Measurements from ENCODE around the gene CLEC4E. TPM values are rescaled to one million over a fixed set of nuclear protein-coding genes. Genes with fewer than 3 reads are reported as not detected.
"Not testable (repeated sequence)": the region's sequence is repeated elsewhere in the genome, so short reads cannot be mapped to it uniquely, and the experiment has no call there.

The CLEC4E gene
- polyA plus RNA-seq, 4 donors, result 0.06 to 3.0 (median 0.45) TPM; not detected in 1

DNA sequence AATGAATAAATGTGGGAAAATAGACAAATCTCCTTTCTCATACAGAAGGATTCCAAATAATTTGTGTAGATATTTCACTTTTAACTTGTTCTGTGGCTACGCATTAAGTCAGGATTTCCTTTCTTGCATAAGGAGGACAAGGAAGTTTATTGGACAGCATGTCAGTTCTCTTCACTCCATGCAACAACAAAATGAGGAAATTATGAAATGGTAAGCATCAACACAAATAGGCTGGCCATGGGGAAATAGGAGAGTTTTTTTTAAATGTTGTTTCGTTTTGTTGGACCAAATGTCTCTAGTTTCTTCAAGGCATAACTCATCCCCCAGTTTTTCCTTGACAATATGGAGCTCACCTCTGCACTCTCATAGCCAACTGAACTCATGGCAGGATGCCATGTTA lies 25.3 kb upstream of the CLEC4E start:
- H3K27me3 ChIP-seq (ENCODE audit: control insufficient read depth in 3 of 3, insufficient read depth in 3 of 3, low read length in 3 of 3); H3K4me3 ChIP-seq (ENCODE audit: low read depth in 1 of 3, low read length in 3 of 3); FAIRE-seq; H3K27ac ChIP-seq (ENCODE audit: low read depth in 1 of 3, low read length in 2 of 3); DNase-seq; H3K4me1 ChIP-seq (ENCODE audit: control insufficient read depth in 3 of 3, insufficient read depth in 2 of 3, low read depth in 1 of 3, low read length in 2 of 3); H3K36me3 ChIP-seq (ENCODE audit: control insufficient read depth in 3 of 3, insufficient read depth in 2 of 3, low read depth in 1 of 3, low read length in 3 of 3): not testable (repeated sequence)
- peaks cover 0 to 40% of the 10 kb centered on the region in 2 donors for H3K9me3 ChIP-seq (ENCODE audit: control insufficient read depth in 2 of 2, insufficient read depth in 1 of 2, low read depth in 1 of 2, low read length in 1 of 2)
- WGBS, 3 donors, result 81 to 93% (median 83%) methylated on average over 2 of the region's 2 CpGs

DNA sequence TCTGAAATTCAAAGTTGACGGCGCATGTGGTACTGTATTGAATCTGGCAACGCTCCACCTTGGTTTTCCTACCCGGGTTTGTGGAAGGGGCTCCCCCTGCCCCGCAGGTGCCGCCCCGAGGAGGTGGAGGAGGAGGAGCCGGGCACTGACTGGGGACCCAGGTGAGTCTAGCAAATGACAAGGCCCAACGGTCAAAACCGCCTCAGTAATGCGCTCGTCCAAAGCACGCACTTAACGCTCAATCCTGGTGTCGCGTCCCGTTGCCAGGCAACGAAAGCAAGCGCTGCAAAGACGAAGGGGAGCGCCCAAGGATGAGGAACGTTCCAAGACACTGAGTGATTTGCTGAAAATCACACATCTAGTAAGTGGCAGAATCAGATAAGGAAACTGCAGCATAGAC lies 24.0 kb upstream of the CLEC4E start:
- H3K27me3 ChIP-seq (ENCODE audit: control insufficient read depth in 3 of 3, insufficient read depth in 3 of 3, low read length in 3 of 3), result no peaks in the 10 kb centered on the region
- H3K4me3 ChIP-seq (ENCODE audit: low read depth in 1 of 3, low read length in 3 of 3), result no peak overlapping the region
- peaks cover 0 to 42% of the 10 kb centered on the region in 2 donors for H3K9me3 ChIP-seq (ENCODE audit: control insufficient read depth in 2 of 2, insufficient read depth in 1 of 2, low read depth in 1 of 2, low read length in 1 of 2)
- H3K36me3 ChIP-seq (ENCODE audit: control insufficient read depth in 3 of 3, insufficient read depth in 2 of 3, low read depth in 1 of 3, low read length in 3 of 3), result no peaks in the 10 kb centered on the region
- H3K27ac ChIP-seq (ENCODE audit: low read depth in 1 of 3, low read length in 2 of 3), result no peak overlapping the region
- 58 to 84% (median 83%) methylated on average over 22 of the region's 22 CpGs for WGBS, 3 donors
- FAIRE-seq, result no peak
- DNase-seq, result no peak
- peaks cover 0 to 6% (median 2%) of the 10 kb centered on the region in 3 donors for H3K4me1 ChIP-seq (ENCODE audit: control insufficient read depth in 3 of 3, insufficient read depth in 2 of 3, low read depth in 1 of 3, low read length in 2 of 3)

DNA sequence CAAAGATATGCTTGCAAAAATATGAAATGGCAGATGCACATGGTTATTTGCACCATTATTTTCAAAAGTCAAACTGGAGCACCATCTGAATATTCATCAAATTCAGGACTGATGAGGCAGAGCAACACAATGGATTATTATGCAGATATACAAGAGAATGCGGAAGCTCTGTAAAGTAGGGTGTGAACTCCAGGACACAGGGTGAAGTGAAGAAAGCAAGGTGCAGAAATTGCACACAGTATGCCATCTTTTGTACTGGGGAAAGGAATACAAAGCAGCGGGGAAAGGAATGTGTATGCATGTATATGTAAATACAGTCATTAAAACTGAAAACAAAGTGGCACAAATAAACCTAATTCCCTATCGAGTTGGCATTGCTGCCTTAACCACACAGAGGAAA lies 22.7 kb upstream of the CLEC4E start:
- DNase-seq, result no peak

DNA sequence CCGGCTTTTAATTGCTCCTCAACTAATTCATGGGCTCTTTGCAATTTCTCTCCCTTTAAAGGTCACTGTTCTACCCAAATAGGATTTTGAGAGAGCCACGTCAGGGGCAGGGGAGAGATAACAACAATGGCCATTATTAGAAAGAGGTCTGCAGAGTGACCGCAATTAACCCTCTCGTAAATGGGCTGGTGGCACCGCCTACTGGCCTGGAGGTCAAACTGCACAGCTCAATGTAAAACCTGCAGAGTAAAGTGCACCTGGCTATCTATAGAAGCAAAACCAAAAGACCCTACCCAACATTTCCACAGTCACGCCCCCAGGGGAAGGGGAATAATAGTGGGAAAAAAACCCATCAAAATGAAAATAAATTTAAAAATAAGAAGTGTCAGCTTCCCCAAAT lies 21.6 kb upstream of the CLEC4E start:
- Histone ChIP-seq H3K36me3 (ENCODE audit: control insufficient read depth in 3 of 3, insufficient read depth in 2 of 3, low read depth in 1 of 3, low read length in 3 of 3) (no peaks in the 10 kb centered on the region), H3K4me1 (ENCODE audit: control insufficient read depth in 3 of 3, insufficient read depth in 2 of 3, low read depth in 1 of 3, low read length in 2 of 3) (peaks cover 0 to 6% (median 2%) of the 10 kb centered on the region in 3 donors), H3K27ac (ENCODE audit: low read depth in 1 of 3, low read length in 2 of 3) (no peak overlapping the region), H3K9me3 (ENCODE audit: control insufficient read depth in 2 of 2, insufficient read depth in 1 of 2, low read depth in 1 of 2, low read length in 1 of 2) (peaks cover 0 to 30% of the 10 kb centered on the region in 2 donors), H3K4me3 (ENCODE audit: low read depth in 1 of 3, low read length in 3 of 3) (no peak overlapping the region), H3K27me3 (ENCODE audit: control insufficient read depth in 3 of 3, insufficient read depth in 3 of 3, low read length in 3 of 3) (no peaks in the 10 kb centered on the region)
- FAIRE-seq (no peak), DNase-seq (no peak)
- 62 to 96% (median 89%) methylated on average over 6 of the region's 6 CpGs for WGBS, 3 donors

More for the DNA sequence above, 22.7 kb upstream of the CLEC4E start:
- Histone ChIP-seq H3K36me3 (ENCODE audit: control insufficient read depth in 3 of 3, insufficient read depth in 2 of 3, low read depth in 1 of 3, low read length in 3 of 3) (no peaks in the 10 kb centered on the region), H3K4me3 (ENCODE audit: low read depth in 1 of 3, low read length in 3 of 3) (no peak overlapping the region), H3K27me3 (ENCODE audit: control insufficient read depth in 3 of 3, insufficient read depth in 3 of 3, low read length in 3 of 3) (no peaks in the 10 kb centered on the region), H3K9me3 (ENCODE audit: control insufficient read depth in 2 of 2, insufficient read depth in 1 of 2, low read depth in 1 of 2, low read length in 1 of 2) (peaks cover 0 to 41% of the 10 kb centered on the region in 2 donors), H3K4me1 (ENCODE audit: control insufficient read depth in 3 of 3, insufficient read depth in 2 of 3, low read depth in 1 of 3, low read length in 2 of 3) (peaks cover 0 to 6% (median 2%) of the 10 kb centered on the region in 3 donors), H3K27ac (ENCODE audit: low read depth in 1 of 3, low read length in 2 of 3) (no peak overlapping the region)
- FAIRE-seq, result no peak
- WGBS, 3 donors, result 69 to 92% (median 86%) methylated on average over 3 of the region's 3 CpGs

DNA sequence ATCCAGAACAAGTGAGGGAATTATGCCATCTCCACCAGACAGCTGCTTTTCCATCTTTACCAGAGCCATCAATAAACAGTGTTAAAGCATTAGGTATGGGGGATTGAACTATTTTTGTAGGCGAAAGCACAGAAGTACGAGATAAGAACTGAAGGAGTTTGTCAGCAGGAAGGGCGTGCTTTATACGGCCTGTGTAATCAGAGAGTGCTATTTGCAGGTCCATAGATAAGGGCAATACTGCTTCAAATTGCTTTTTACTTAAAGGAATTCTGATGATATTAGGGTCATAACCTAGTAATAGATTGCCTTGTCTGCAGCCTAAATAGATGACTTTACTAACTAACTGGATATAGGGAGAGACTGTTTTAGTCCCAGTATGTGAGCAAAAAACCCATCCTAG lies 20.3 kb upstream of the CLEC4E start:
- DNase-seq (peak; percentile 61 to 77), FAIRE-seq (no peak)
- Histone ChIP-seq H3K9me3 (ENCODE audit: control insufficient read depth in 2 of 2, insufficient read depth in 1 of 2, low read depth in 1 of 2, low read length in 1 of 2) (peaks cover 0 to 23% of the 10 kb centered on the region in 2 donors), H3K4me3 (ENCODE audit: low read depth in 1 of 3, low read length in 3 of 3) (no peak overlapping the region), H3K27me3 (ENCODE audit: control insufficient read depth in 3 of 3, insufficient read depth in 3 of 3, low read length in 3 of 3) (no peaks in the 10 kb centered on the region), H3K27ac (ENCODE audit: low read depth in 1 of 3, low read length in 2 of 3) (peak overlapping the region in 1 of 3 donors; percentile 55), H3K36me3 (ENCODE audit: control insufficient read depth in 3 of 3, insufficient read depth in 2 of 3, low read depth in 1 of 3, low read length in 3 of 3) (no peaks in the 10 kb centered on the region), H3K4me1 (ENCODE audit: control insufficient read depth in 3 of 3, insufficient read depth in 2 of 3, low read depth in 1 of 3, low read length in 2 of 3) (peaks cover 0 to 6% (median 2%) of the 10 kb centered on the region in 3 donors)
- WGBS, 3 donors, result 26 to 50% (median 40%) methylated on average over 4 of the region's 4 CpGs

DNA sequence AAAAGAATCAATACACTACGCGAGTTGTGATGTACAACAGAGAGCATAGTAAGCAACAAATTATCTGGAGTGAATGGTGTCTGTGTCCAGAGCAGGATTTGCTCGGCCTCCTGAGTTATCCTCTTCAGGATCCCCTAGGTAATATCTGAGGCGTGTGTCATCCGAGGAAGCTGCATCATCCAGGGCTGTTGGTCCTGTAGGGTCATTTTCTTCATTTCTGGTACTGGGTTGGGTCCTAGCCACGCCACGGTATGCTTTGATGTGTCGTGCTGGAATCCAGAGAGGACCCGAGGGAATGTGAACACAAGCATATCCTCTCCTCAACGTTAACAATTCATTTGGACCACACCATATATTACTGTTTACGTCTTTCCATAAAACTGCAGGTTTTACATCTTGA lies 19.0 kb upstream of the CLEC4E start:
- no peaks in the 10 kb centered on the region for H3K36me3 ChIP-seq (ENCODE audit: control insufficient read depth in 3 of 3, insufficient read depth in 2 of 3, low read depth in 1 of 3, low read length in 3 of 3)
- DNase-seq (no peak), FAIRE-seq (no peak)
- peaks cover 0 to 6% (median 2%) of the 10 kb centered on the region in 3 donors for H3K4me1 ChIP-seq (ENCODE audit: control insufficient read depth in 3 of 3, insufficient read depth in 2 of 3, low read depth in 1 of 3, low read length in 2 of 3)
- H3K27me3 ChIP-seq (ENCODE audit: control insufficient read depth in 3 of 3, insufficient read depth in 3 of 3, low read length in 3 of 3), result no peaks in the 10 kb centered on the region
- peaks cover 0 to 20% of the 10 kb centered on the region in 2 donors for H3K9me3 ChIP-seq (ENCODE audit: control insufficient read depth in 2 of 2, insufficient read depth in 1 of 2, low read depth in 1 of 2, low read length in 1 of 2)
- no peak overlapping the region for H3K27ac ChIP-seq (ENCODE audit: low read depth in 1 of 3, low read length in 2 of 3)
- H3K4me3 ChIP-seq (ENCODE audit: low read depth in 1 of 3, low read length in 3 of 3), result no peak overlapping the region
- 25 to 71% (median 45%) methylated on average over 11 of the region's 11 CpGs for WGBS, 3 donors

DNA sequence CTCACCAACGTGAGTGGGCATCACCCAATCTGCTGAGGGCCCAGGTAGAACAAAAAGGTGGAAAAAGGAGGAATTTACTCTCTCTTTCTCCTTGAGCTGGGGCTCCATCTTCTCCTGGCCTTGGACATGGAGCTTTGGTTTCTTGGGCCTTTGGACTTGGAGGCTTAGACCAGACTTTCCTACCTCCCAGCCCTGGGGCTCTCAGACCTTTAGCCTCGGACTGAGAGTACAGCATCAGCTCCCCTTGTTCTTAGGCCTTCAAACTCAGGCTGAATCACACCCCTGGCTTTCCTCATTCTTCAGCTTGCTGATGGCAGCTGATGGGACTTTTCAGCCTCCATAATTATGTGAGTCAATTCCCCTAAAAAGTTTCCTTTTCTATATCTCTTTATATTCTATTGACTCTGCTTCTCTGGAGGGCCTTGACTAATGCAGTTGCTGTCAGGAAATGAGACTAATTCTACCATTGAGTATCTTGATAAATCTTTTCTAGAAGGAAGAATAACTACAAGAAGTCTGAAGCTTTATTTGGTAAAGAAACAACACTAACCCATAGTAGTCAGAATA lies 15.9 kb upstream of the CLEC4E start:
- H3K27ac ChIP-seq (ENCODE audit: low read depth in 1 of 3, low read length in 2 of 3), result no peak overlapping the region
- peaks cover 0 to 6% (median 2%) of the 10 kb centered on the region in 3 donors for H3K4me1 ChIP-seq (ENCODE audit: control insufficient read depth in 3 of 3, insufficient read depth in 2 of 3, low read depth in 1 of 3, low read length in 2 of 3)
- H3K4me3 ChIP-seq (ENCODE audit: low read depth in 1 of 3, low read length in 3 of 3), result no peak overlapping the region
- DNase-seq (peak; percentile 33 to 70), FAIRE-seq (no peak)
- H3K27me3 ChIP-seq (ENCODE audit: control insufficient read depth in 3 of 3, insufficient read depth in 3 of 3, low read length in 3 of 3), result no peaks in the 10 kb centered on the region
- peaks cover 0 to 3% of the 10 kb centered on the region in 2 donors for H3K9me3 ChIP-seq (ENCODE audit: control insufficient read depth in 2 of 2, insufficient read depth in 1 of 2, low read depth in 1 of 2, low read length in 1 of 2)
- WGBS, 3 donors, result 65 to 80% (median 78%) methylated on average over 2 of the region's 2 CpGs
- no peaks in the 10 kb centered on the region for H3K36me3 ChIP-seq (ENCODE audit: control insufficient read depth in 3 of 3, insufficient read depth in 2 of 3, low read depth in 1 of 3, low read length in 3 of 3)

GRCh38 chr12:8554451-8555195 lies 13.9 kb upstream of the CLEC4E start:
- Histone ChIP-seq H3K27ac (ENCODE audit: low read depth in 1 of 3, low read length in 2 of 3) (no peak overlapping the region), H3K4me1 (ENCODE audit: control insufficient read depth in 3 of 3, insufficient read depth in 2 of 3, low read depth in 1 of 3, low read length in 2 of 3) (no peaks in the 10 kb centered on the region), H3K9me3 (ENCODE audit: control insufficient read depth in 2 of 2, insufficient read depth in 1 of 2, low read depth in 1 of 2, low read length in 1 of 2) (peaks cover 0 to under 1% of the 10 kb centered on the region in 2 donors), H3K36me3 (ENCODE audit: control insufficient read depth in 3 of 3, insufficient read depth in 2 of 3, low read depth in 1 of 3, low read length in 3 of 3) (no peaks in the 10 kb centered on the region), H3K27me3 (ENCODE audit: control insufficient read depth in 3 of 3, insufficient read depth in 3 of 3, low read length in 3 of 3) (no peaks in the 10 kb centered on the region), H3K4me3 (ENCODE audit: low read depth in 1 of 3, low read length in 3 of 3) (no peak overlapping the region)
- DNase-seq, result peak in 1 of 2 donors; percentile 16
- FAIRE-seq, result no peak
- WGBS, 3 donors, result 84 to 90% (median 85%) methylated on average over 5 of the region's 5 CpGs

All from small intestine (tissue), 7 donors.